ENCODE results near the gene SENP7.

DNA sequence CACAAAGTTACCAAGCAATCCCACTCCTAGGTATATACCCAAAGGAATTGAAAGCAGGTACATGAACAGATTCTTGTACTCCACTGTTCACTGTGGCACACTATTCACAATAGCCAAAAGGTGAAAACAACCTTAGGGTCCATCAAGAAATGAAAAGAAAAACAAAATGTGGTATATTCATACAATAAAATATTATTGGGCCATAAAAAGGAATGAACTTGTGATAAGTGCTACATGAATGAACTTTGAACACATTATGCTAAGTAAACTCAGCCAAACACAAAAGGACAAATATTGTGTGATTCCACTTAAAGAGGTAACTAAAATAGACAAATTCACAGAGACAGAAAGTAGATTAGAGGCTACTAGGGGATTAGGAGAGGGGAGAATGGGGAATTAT is 137.4 kb downstream of the SENP7 start:
- TF ChIP-seq, protein P1, sequence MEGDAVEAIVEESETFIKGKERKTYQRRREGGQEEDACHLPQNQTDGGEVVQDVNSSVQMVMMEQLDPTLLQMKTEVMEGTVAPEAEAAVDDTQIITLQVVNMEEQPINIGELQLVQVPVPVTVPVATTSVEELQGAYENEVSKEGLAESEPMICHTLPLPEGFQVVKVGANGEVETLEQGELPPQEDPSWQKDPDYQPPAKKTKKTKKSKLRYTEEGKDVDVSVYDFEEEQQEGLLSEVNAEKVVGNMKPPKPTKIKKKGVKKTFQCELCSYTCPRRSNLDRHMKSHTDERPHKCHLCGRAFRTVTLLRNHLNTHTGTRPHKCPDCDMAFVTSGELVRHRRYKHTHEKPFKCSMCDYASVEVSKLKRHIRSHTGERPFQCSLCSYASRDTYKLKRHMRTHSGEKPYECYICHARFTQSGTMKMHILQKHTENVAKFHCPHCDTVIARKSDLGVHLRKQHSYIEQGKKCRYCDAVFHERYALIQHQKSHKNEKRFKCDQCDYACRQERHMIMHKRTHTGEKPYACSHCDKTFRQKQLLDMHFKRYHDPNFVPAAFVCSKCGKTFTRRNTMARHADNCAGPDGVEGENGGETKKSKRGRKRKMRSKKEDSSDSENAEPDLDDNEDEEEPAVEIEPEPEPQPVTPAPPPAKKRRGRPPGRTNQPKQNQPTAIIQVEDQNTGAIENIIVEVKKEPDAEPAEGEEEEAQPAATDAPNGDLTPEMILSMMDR (IDR thresholded peaks at IDR 0.05) = no peak
- no peak for TF ChIP-seq POLR2A (IDR thresholded peaks at IDR 0.05)
